Naive B cell (primary cell): ENCODE data around the gene CFD. TPM values are rescaled to one million over a fixed set of nuclear protein-coding genes. Genes with fewer than 3 reads are reported as not detected.
"Not testable (repeated sequence)": the region's sequence is repeated elsewhere in the genome, so short reads cannot be mapped to it uniquely, and the experiment has no call there.

Source experiments
- ATAC-seq, 2 donors: fragments of 150-1000 bp; cut with Tn5 transposase; 2 replicates each; pipeline ENCODE4 v1.10.0; 2021; ENCODE audit warnings: low read depth in 2 of 2, mild to moderate bottlenecking in 2 of 2, moderate library complexity in 2 of 2
- DNase-seq: peaks from one replicate; pipeline ENCODE4 v3.0.0; 2022
- H3K27ac Mint-ChIP-seq, 6 donors: one replicate each; pipeline ENCODE4 v1.8.0; 2020 to 2022; ENCODE audit warnings: mild to moderate bottlenecking in 6 of 6, mixed read lengths in 6 of 6, moderate library complexity in 5 of 6, inconsistent platforms in 2 of 6
- H3K27me3 Mint-ChIP-seq, 3 donors: one replicate each; pipeline ENCODE4 v1.8.0; 2021 to 2022; ENCODE audit warnings: mixed read lengths in 3 of 3, mild to moderate bottlenecking in 1 of 3
- H3K36me3 Mint-ChIP-seq, 2 donors: one replicate each; pipeline ENCODE4 v1.8.0; 2020 to 2022; ENCODE audit warnings: mixed read lengths in 2 of 2, inconsistent platforms in 1 of 2, mild to moderate bottlenecking in 1 of 2
- H3K4me1 Mint-ChIP-seq, 3 donors: one replicate each; pipeline ENCODE4 v1.8.0; 2020 to 2022; ENCODE audit warnings: mixed read lengths in 3 of 3, inconsistent platforms in 1 of 3, mild to moderate bottlenecking in 1 of 3, moderate library complexity in 1 of 3
- H3K4me3 Mint-ChIP-seq, 8 donors: one replicate each; pipeline ENCODE4 v1.8.0; 2020 to 2022; ENCODE audit warnings: mild to moderate bottlenecking in 8 of 8, mixed read lengths in 8 of 8, moderate library complexity in 8 of 8, inconsistent platforms in 2 of 8
- H3K9me3 Mint-ChIP-seq, 7 donors: one replicate each; pipeline ENCODE4 v1.8.0; 2020 to 2022; ENCODE audit warnings: mixed read lengths in 7 of 7, mild to moderate bottlenecking in 5 of 7, inconsistent platforms in 2 of 7, moderate library complexity in 1 of 7
- polyA plus RNA-seq, 6 donors: library from polyadenylated mRNA; unstranded; fragments of 300-500 nt; fragmentation: Illumina TruSeq; gene quantifications; one replicate each; pipeline ENCODE4 v1.2.3, GENCODE V29; 2021; ENCODE audit warnings: low read depth in 6 of 6

Gene CFD
- polyA plus RNA-seq, 6 donors from 2014 or later = 1.2 to 3.2 (median 1.8) TPM; not detected in 1

GRCh38 chr19:831407-832369 is 27.8 kb upstream of the CFD start:
- Mint-ChIP-seq H3K27me3 (peaks cover 5 to 42% (median 10%) of the 10 kb centered on the region in 3 donors), H3K9me3 (no peaks in the 10 kb centered on the region), H3K36me3 (no peaks in the 10 kb centered on the region), H3K4me3 (no peak overlapping the region), H3K27ac (no peak overlapping the region), H3K4me1 (peaks cover 0 to 5% (median 4%) of the 10 kb centered on the region in 3 donors)
- ATAC-seq = no peak
- no peak for DNase-seq

GRCh38 chr19:834216-834615 is 25.2 kb upstream of the CFD start:
- ATAC-seq = no peak

GRCh38 chr19:835210-835810 is 24.2 kb upstream of the CFD start:
- no peaks in the 10 kb centered on the region for H3K9me3 Mint-ChIP-seq
- no peaks in the 10 kb centered on the region for H3K36me3 Mint-ChIP-seq
- no peak overlapping the region for H3K27ac Mint-ChIP-seq
- ATAC-seq = no peak
- no peak for DNase-seq
- peaks cover 0 to 5% (median 2%) of the 10 kb centered on the region in 3 donors for H3K4me1 Mint-ChIP-seq
- peaks cover 5 to 34% (median 10%) of the 10 kb centered on the region in 3 donors for H3K27me3 Mint-ChIP-seq
- no peak overlapping the region for H3K4me3 Mint-ChIP-seq

More at GRCh38 chr19:834216-834615, 25.2 kb upstream of the CFD start:
- no peaks in the 10 kb centered on the region for H3K36me3 Mint-ChIP-seq
- peaks cover 0 to 5% (median 4%) of the 10 kb centered on the region in 3 donors for H3K4me1 Mint-ChIP-seq
- H3K27me3 Mint-ChIP-seq = peaks cover 5 to 38% (median 10%) of the 10 kb centered on the region in 3 donors
- no peak overlapping the region for H3K27ac Mint-ChIP-seq
- DNase-seq = no peak
- no peak overlapping the region for H3K4me3 Mint-ChIP-seq
- no peaks in the 10 kb centered on the region for H3K9me3 Mint-ChIP-seq

GRCh38 chr19:840519-841206 is 18.8 kb upstream of the CFD start, which contains the start of gene PRTN3:
Gene PRTN3 (plus strand): TSS chr19:840999. CDS start chr19:841009, 10 bp downstream.
- H3K9me3 Mint-ChIP-seq = peaks cover 0 to 4% (median 0%) of the 10 kb centered on the region in 7 donors
- H3K27ac Mint-ChIP-seq = peak within 1 kb of the TSS in 1 of 6 donors; percentile 52
- H3K36me3 Mint-ChIP-seq = peaks cover 4 to 14% of the 10 kb centered on the region in 2 donors
- ATAC-seq (no peak), DNase-seq (no peak)
- peaks cover 12 to 52% (median 32%) of the 10 kb centered on the region in 3 donors for H3K27me3 Mint-ChIP-seq
- peaks cover 5 to 16% (median 11%) of the 10 kb centered on the region in 3 donors for H3K4me1 Mint-ChIP-seq
- no peak within 1 kb of the TSS for H3K4me3 Mint-ChIP-seq

GRCh38 chr19:842802-843179 is 16.7 kb upstream of the CFD start:
- H3K9me3 Mint-ChIP-seq, ATAC-seq, H3K27ac Mint-ChIP-seq, DNase-seq: not testable (repeated sequence)
- H3K27me3 Mint-ChIP-seq = peaks cover 18 to 54% (median 41%) of the 10 kb centered on the region in 3 donors
- H3K4me1 Mint-ChIP-seq = peaks cover 5 to 13% (median 11%) of the 10 kb centered on the region in 3 donors
- peaks cover 4 to 14% of the 10 kb centered on the region in 2 donors for H3K36me3 Mint-ChIP-seq
- H3K4me3 Mint-ChIP-seq = peak overlapping the region in 2 of 8 donors; percentile 42 to 50

- no peak for DNase-seq
- Mint-ChIP-seq H3K9me3 (peaks cover 0 to 4% (median 0%) of the 10 kb centered on the region in 7 donors), H3K36me3 (peaks cover 4 to 14% of the 10 kb centered on the region in 2 donors), H3K27me3 (peaks cover 18 to 59% (median 46%) of the 10 kb centered on the region in 3 donors), H3K27ac (no peak overlapping the region), H3K4me3 (peak overlapping the region in 2 of 8 donors; percentile 42 to 50), H3K4me1 (peaks cover 5 to 13% (median 11%) of the 10 kb centered on the region in 3 donors)
- peak in 1 of 2 donors; percentile 47 for ATAC-seq
Measured at GRCh38 chr19:843180-843835, 16.2 kb upstream of the CFD start.

GRCh38 chr19:843836-844545 is 15.5 kb upstream of the CFD start:
- no peak for ATAC-seq
- DNase-seq = no peak
- Mint-ChIP-seq H3K27me3 (peaks cover 18 to 65% (median 49%) of the 10 kb centered on the region in 3 donors), H3K4me1 (peaks cover 5 to 13% (median 11%) of the 10 kb centered on the region in 3 donors), H3K4me3 (peak overlapping the region in 1 of 8 donors; percentile 57), H3K27ac (peak overlapping the region in 2 of 6 donors; percentile 75 to 76), H3K9me3 (peaks cover 0 to 4% (median 0%) of the 10 kb centered on the region in 7 donors), H3K36me3 (peaks cover 4 to 14% of the 10 kb centered on the region in 2 donors)

GRCh38 chr19:844546-844971 is 14.9 kb upstream of the CFD start:
- ATAC-seq (no peak), DNase-seq (no peak)
- Mint-ChIP-seq H3K4me3 (peak overlapping the region in 2 of 8 donors; percentile 36 to 57), H3K36me3 (peaks cover 4 to 14% of the 10 kb centered on the region in 2 donors), H3K27me3 (peaks cover 18 to 69% (median 49%) of the 10 kb centered on the region in 3 donors), H3K9me3 (peaks cover 0 to 4% (median 0%) of the 10 kb centered on the region in 7 donors), H3K27ac (peak overlapping the region in 2 of 6 donors; percentile 75 to 76), H3K4me1 (peaks cover 5 to 13% (median 11%) of the 10 kb centered on the region in 3 donors)

GRCh38 chr19:845707-846521 is 13.6 kb upstream of the CFD start:
- ATAC-seq (no peak), DNase-seq (no peak)
- peaks cover 0 to 4% (median 0%) of the 10 kb centered on the region in 7 donors for H3K9me3 Mint-ChIP-seq
- H3K4me1 Mint-ChIP-seq = peaks cover 5 to 13% (median 11%) of the 10 kb centered on the region in 3 donors
- peaks cover 18 to 81% (median 56%) of the 10 kb centered on the region in 3 donors for H3K27me3 Mint-ChIP-seq
- no peak overlapping the region for H3K27ac Mint-ChIP-seq
- H3K36me3 Mint-ChIP-seq = peaks cover 4 to 14% of the 10 kb centered on the region in 2 donors
- H3K4me3 Mint-ChIP-seq = peak overlapping the region in 1 of 8 donors; percentile 70

- Mint-ChIP-seq H3K4me1 (peaks cover 5 to 11% (median 9%) of the 10 kb centered on the region in 3 donors), H3K4me3 (no peak overlapping the region), H3K9me3 (no peaks in the 10 kb centered on the region), H3K27me3 (peaks cover 13 to 78% (median 49%) of the 10 kb centered on the region in 3 donors), H3K27ac (no peak overlapping the region), H3K36me3 (peaks cover 0 to 7% of the 10 kb centered on the region in 2 donors)
- DNase-seq = no peak
- ATAC-seq = no peak
Measured at GRCh38 chr19:848386-848921, 11.0 kb upstream of the CFD start.

- DNase-seq, H3K4me3 Mint-ChIP-seq, ATAC-seq, H3K36me3 Mint-ChIP-seq, H3K27ac Mint-ChIP-seq, H3K9me3 Mint-ChIP-seq: not testable (repeated sequence)
- H3K4me1 Mint-ChIP-seq = peaks cover 5 to 11% (median 9%) of the 10 kb centered on the region in 3 donors
- H3K27me3 Mint-ChIP-seq = peaks cover 13 to 73% (median 47%) of the 10 kb centered on the region in 3 donors
Measured at GRCh38 chr19:849195-849594, 10.3 kb upstream of the CFD start.
